Activated naive CD8-positive, alpha-beta T cell treated with anti-CD3 and anti-CD28 coated beads for 36 hours (primary cell): ENCODE results near the gene SKA3. TPM values are rescaled to one million over a fixed set of nuclear protein-coding genes. Genes with fewer than 3 reads are reported as not detected.
"Not testable (repeated sequence)": the region's sequence is repeated elsewhere in the genome, so short reads cannot be mapped to it uniquely, and the experiment has no call there.

Experiments
- DNase-seq: peaks from one replicate; pipeline ENCODE4 v3.0.0; 2021
- H3K27ac Mint-ChIP-seq: one replicate; pipeline ENCODE4 v1.8.0; 2022; ENCODE audit warnings: mild to moderate bottlenecking, moderate library complexity, mixed read lengths
- H3K27me3 Mint-ChIP-seq: one replicate; pipeline ENCODE4 v1.8.0; 2022; ENCODE audit warnings: mild to moderate bottlenecking, mixed read lengths
- H3K36me3 Mint-ChIP-seq: one replicate; pipeline ENCODE4 v1.8.0; 2021; ENCODE audit warnings: mild to moderate bottlenecking, mixed read lengths
- H3K4me1 Mint-ChIP-seq: one replicate; pipeline ENCODE4 v1.8.0; 2021; ENCODE audit warnings: mixed read lengths
- H3K4me3 Mint-ChIP-seq: one replicate; pipeline ENCODE4 v1.8.0; 2022; ENCODE audit warnings: mild to moderate bottlenecking, moderate library complexity, mixed read lengths
- H3K9me3 Mint-ChIP-seq: one replicate; pipeline ENCODE4 v1.8.0; 2022; ENCODE audit warnings: mixed read lengths
- total RNA-seq, 2 experiments: library from RNA; stranded (reverse); gene quantifications; one replicate each; pipeline ENCODE4 v1.2.3, GENCODE V29; 2021

The SKA3 gene
- 10 to 100 TPM; 51.8 to 54.2 TPM for total RNA-seq

GRCh38 chr13:21176215-21176981 is at the start of gene SKA3, which contains the start of gene MRPL57:
Gene SKA3, minus strand, starts transcription at chr13:21176552. Its CDS starts 75 bp downstream, at chr13:21176477.
Gene MRPL57, plus strand, starts transcription at chr13:21176658. Its CDS starts 259 bp downstream, at chr13:21176917.
- peak within 1 kb of the TSS; percentile 97 for H3K27ac Mint-ChIP-seq
- peaks cover 15% of the 10 kb centered on the region for H3K4me1 Mint-ChIP-seq

GRCh38 chr13:21225082-21225481 is 48.7 kb upstream of the SKA3 start:
- Mint-ChIP-seq H3K27ac (no peak overlapping the region), H3K4me1 (no peaks in the 10 kb centered on the region), H3K36me3 (peaks cover 3% of the 10 kb centered on the region), H3K27me3 (no peaks in the 10 kb centered on the region), H3K9me3 (peaks cover 8% of the 10 kb centered on the region), H3K4me3 (no peak overlapping the region)
- no peak for DNase-seq

More at GRCh38 chr13:21176215-21176981, at the start of gene SKA3, which contains the start of gene MRPL57:
- H3K4me3 Mint-ChIP-seq, result peak within 1 kb of the TSS; percentile 96
- no peaks in the 10 kb centered on the region for H3K27me3 Mint-ChIP-seq
- peak; percentile 96 for DNase-seq
- H3K36me3 Mint-ChIP-seq, result peaks cover 36% of the 10 kb centered on the region
- H3K9me3 Mint-ChIP-seq, result no peaks in the 10 kb centered on the region

- Mint-ChIP-seq H3K27ac (no peak overlapping the region), H3K9me3 (peaks cover 8% of the 10 kb centered on the region), H3K4me1 (peaks cover 14% of the 10 kb centered on the region), H3K4me3 (no peak overlapping the region), H3K27me3 (no peaks in the 10 kb centered on the region), H3K36me3 (peaks cover 3% of the 10 kb centered on the region)
- no peak for DNase-seq
Observed at GRCh38 chr13:21221268-21221667, 44.9 kb upstream of the SKA3 start.

GRCh38 chr13:21219716-21220115 is 43.4 kb upstream of the SKA3 start:
- H3K4me3 Mint-ChIP-seq, DNase-seq, H3K9me3 Mint-ChIP-seq, H3K27me3 Mint-ChIP-seq, H3K27ac Mint-ChIP-seq, H3K36me3 Mint-ChIP-seq: not testable (repeated sequence)
- H3K4me1 Mint-ChIP-seq, result peaks cover 14% of the 10 kb centered on the region

GRCh38 chr13:21219036-21219381 is 42.7 kb upstream of the SKA3 start:
- H3K4me1 Mint-ChIP-seq, result peaks cover 14% of the 10 kb centered on the region
- H3K36me3 Mint-ChIP-seq, result peaks cover 3% of the 10 kb centered on the region
- peaks cover 8% of the 10 kb centered on the region for H3K9me3 Mint-ChIP-seq
- H3K4me3 Mint-ChIP-seq, result no peak overlapping the region
- no peak overlapping the region for H3K27ac Mint-ChIP-seq
- H3K27me3 Mint-ChIP-seq, result no peaks in the 10 kb centered on the region
- no peak for DNase-seq

GRCh38 chr13:21218351-21219035 is 42.1 kb upstream of the SKA3 start:
- H3K27me3 Mint-ChIP-seq, result peaks cover 5% of the 10 kb centered on the region
- no peak overlapping the region for H3K4me3 Mint-ChIP-seq
- peak; percentile 4 for DNase-seq
- peaks cover 14% of the 10 kb centered on the region for H3K4me1 Mint-ChIP-seq
- peaks cover 3% of the 10 kb centered on the region for H3K36me3 Mint-ChIP-seq
- H3K27ac Mint-ChIP-seq, result no peak overlapping the region
- peaks cover 8% of the 10 kb centered on the region for H3K9me3 Mint-ChIP-seq

GRCh38 chr13:21216332-21216731 is 40.0 kb upstream of the SKA3 start:
- Mint-ChIP-seq H3K9me3 (peaks cover 15% of the 10 kb centered on the region), H3K27ac (no peak overlapping the region), H3K4me3 (no peak overlapping the region), H3K36me3 (peaks cover 5% of the 10 kb centered on the region), H3K4me1 (peaks cover 14% of the 10 kb centered on the region), H3K27me3 (peaks cover 12% of the 10 kb centered on the region)
- no peak for DNase-seq

GRCh38 chr13:21215419-21215818 is 39.1 kb upstream of the SKA3 start:
- peaks cover 12% of the 10 kb centered on the region for H3K27me3 Mint-ChIP-seq
- not testable (repeated sequence) for H3K4me3 Mint-ChIP-seq, DNase-seq, H3K36me3 Mint-ChIP-seq, H3K27ac Mint-ChIP-seq
- H3K4me1 Mint-ChIP-seq, result peaks cover 14% of the 10 kb centered on the region
- H3K9me3 Mint-ChIP-seq, result peaks cover 11% of the 10 kb centered on the region

- Mint-ChIP-seq H3K36me3 (peaks cover 5% of the 10 kb centered on the region), H3K4me1 (no peaks in the 10 kb centered on the region), H3K27ac (no peak overlapping the region), H3K9me3 (peaks cover 11% of the 10 kb centered on the region), H3K4me3 (no peak overlapping the region), H3K27me3 (peaks cover 12% of the 10 kb centered on the region)
- no peak for DNase-seq
Observed at GRCh38 chr13:21212138-21212775, 35.9 kb upstream of the SKA3 start.

- DNase-seq, result no peak
- Mint-ChIP-seq H3K4me1 (no peaks in the 10 kb centered on the region), H3K9me3 (peaks cover 11% of the 10 kb centered on the region), H3K27me3 (peaks cover 9% of the 10 kb centered on the region), H3K27ac (no peak overlapping the region), H3K4me3 (no peak overlapping the region), H3K36me3 (peaks cover 5% of the 10 kb centered on the region)
Observed at GRCh38 chr13:21208652-21209154, 32.4 kb upstream of the SKA3 start.

- Mint-ChIP-seq H3K27ac (no peak overlapping the region), H3K36me3 (no peaks in the 10 kb centered on the region), H3K9me3 (peaks cover 11% of the 10 kb centered on the region), H3K4me3 (no peak overlapping the region), H3K27me3 (peaks cover 2% of the 10 kb centered on the region), H3K4me1 (no peaks in the 10 kb centered on the region)
- DNase-seq, result no peak
Observed at GRCh38 chr13:21202767-21203531, 26.6 kb upstream of the SKA3 start.

- not testable (repeated sequence) for H3K27me3 Mint-ChIP-seq, H3K27ac Mint-ChIP-seq, H3K4me1 Mint-ChIP-seq, H3K4me3 Mint-ChIP-seq, H3K36me3 Mint-ChIP-seq, DNase-seq
- H3K9me3 Mint-ChIP-seq, result peaks cover 11% of the 10 kb centered on the region
Observed at GRCh38 chr13:21201456-21202190, 25.3 kb upstream of the SKA3 start.

GRCh38 chr13:21198391-21198790 is 22.0 kb upstream of the SKA3 start:
- not testable (repeated sequence) for H3K36me3 Mint-ChIP-seq, H3K27ac Mint-ChIP-seq, H3K4me3 Mint-ChIP-seq, DNase-seq, H3K4me1 Mint-ChIP-seq, H3K27me3 Mint-ChIP-seq
- peaks cover 11% of the 10 kb centered on the region for H3K9me3 Mint-ChIP-seq

GRCh38 chr13:21197606-21198225 is 21.4 kb upstream of the SKA3 start:
- H3K27ac Mint-ChIP-seq, H3K4me1 Mint-ChIP-seq, H3K4me3 Mint-ChIP-seq, DNase-seq, H3K27me3 Mint-ChIP-seq, H3K36me3 Mint-ChIP-seq: not testable (repeated sequence)
- peaks cover 11% of the 10 kb centered on the region for H3K9me3 Mint-ChIP-seq
